ENCODE results near the gene SNX21. TPM values are rescaled to one million over a fixed set of nuclear protein-coding genes. Genes with fewer than 3 reads are reported as not detected.

Gene SNX21
- polyA plus RNA-seq, 2 of the 4 experiments (the other 2 are of a cell fraction): 4.0 to 7.0 TPM

- Histone ChIP-seq H3K4me3 (no peak overlapping the region), H3K4me2 (no peak overlapping the region), H3K9me3 (no peaks in the 10 kb centered on the region), H3K4me1 (peaks cover 13% of the 10 kb centered on the region; the same call in 1 of the 3 replicates), H3K27ac (no peak overlapping the region)
- ChIA-PET POLR2A (interaction anchor here (1.3 kb wide), 1 partner anchor 30 kb away, joined by 3 read pairs; the partner anchor contains the start of gene SNX21), CTCF (interaction anchor here (1.0 kb wide), 1 partner anchor 12 kb away, joined by 3 read pairs; no protein-coding TSS in a partner anchor)
- FAIRE-seq: no peak
- ATAC-seq: no peak
- TF ChIP-seq REST (IDR thresholded peaks at IDR 0.05) (no peak), RCOR1 (IDR thresholded peaks at IDR 0.05; ENCODE audit: low read depth, low read length) (no peak), ZNF302 (CRISPR knock-in tag; IDR thresholded peaks at IDR 0.05) (no peak), NPAS2 (CRISPR knock-in tag; IDR thresholded peaks at IDR 0.05; ENCODE audit: borderline replicate concordance) (no peak), HDAC2 (IDR thresholded peaks at IDR 0.05) (no peak), FOXS1 (CRISPR knock-in tag; IDR thresholded peaks at IDR 0.05) (no peak), MAZ (IDR thresholded peaks at IDR 0.05; ENCODE audit: borderline replicate concordance, low read depth, low read length) (no peak), FOSL2 (IDR thresholded peaks at IDR 0.05) (no peak), FOSL2 (CRISPR knock-in tag; IDR thresholded peaks at IDR 0.05) (no peak), MAX (IDR thresholded peaks at IDR 0.05) (no peak), SREBF2 (IDR thresholded peaks at IDR 0.05) (no peak), EP300 (IDR thresholded peaks at IDR 0.05) (no peak), RNF2 (IDR thresholded peaks at IDR 0.05; ENCODE audit: borderline replicate concordance, low read depth) (no peak), SMC3 (IDR thresholded peaks at IDR 0.05) (no peak), NFE2L2 (conservative IDR thresholded peaks at IDR 0.05; ENCODE audit: low read length) (no peak), CHD4 (IDR thresholded peaks at IDR 0.05; ENCODE audit: borderline replicate concordance) (no peak), HES2 (IDR thresholded peaks at IDR 0.05) (no peak), ATOH8 (CRISPR knock-in tag; IDR thresholded peaks at IDR 0.05; ENCODE audit: low read depth) (no peak), HOXB5 (CRISPR knock-in tag; IDR thresholded peaks at IDR 0.05) (no peak), MAFK (IDR thresholded peaks at IDR 0.05; ENCODE audit: partially characterized antibody) (no peak)
- whole genome bisulfite sequencing (ENCODE audit: missing lambda C conversion rate): 72% methylated on average over 7 of the region's 7 CpGs
- no peak for DNase-seq (ENCODE audit: low read depth in 1 of 2, low spot score in 1 of 2)
Measured at GRCh38 chr20:45863543-45864470, 30.2 kb downstream of the SNX21 start.

- Histone ChIP-seq H3K4me3 (no peak overlapping the region), H3K4me2 (no peak overlapping the region), H3K4me1 (0 out of 3 replicates have a peak, but pooled peaks cover 5% of the 10 kb centered on the region), H3K9me3 (no peaks in the 10 kb centered on the region), H3K27ac (no peak overlapping the region)
- ChIA-PET CTCF (interaction anchor here (2.7 kb wide), 1 partner anchor 10 kb away, joined by 9 read pairs; no protein-coding TSS in a partner anchor), POLR2A (no interaction called here)
- DNase-seq (ENCODE audit: low read depth in 1 of 2, low spot score in 1 of 2): no peak
- no peak for ATAC-seq
- FAIRE-seq: no peak
- 77% methylated on average over 5 of the region's 5 CpGs for WGBS (ENCODE audit: missing lambda C conversion rate)
- TF ChIP-seq CTCF (IDR thresholded peaks at IDR 0.05): no peak
- no peak for TF ChIP-seq FOSL2 (IDR thresholded peaks at IDR 0.05)
- TF ChIP-seq FOSL2 (CRISPR knock-in tag; IDR thresholded peaks at IDR 0.05): no peak
- no peak for TF ChIP-seq POLR2A (IDR thresholded peaks at IDR 0.05; ENCODE audit: low read length)
- TF ChIP-seq FOXS1 (CRISPR knock-in tag; IDR thresholded peaks at IDR 0.05): no peak
- no peak for TF ChIP-seq BCL3 (IDR thresholded peaks at IDR 0.05)
- no peak for TF ChIP-seq JUN (IDR thresholded peaks at IDR 0.05)
- no peak for TF ChIP-seq CHD2 (IDR thresholded peaks at IDR 0.05; ENCODE audit: low read length, partially characterized antibody)
- no peak for TF ChIP-seq PHF8 (IDR thresholded peaks at IDR 0.05; ENCODE audit: borderline replicate concordance, low read depth)
- TF ChIP-seq SMC3 (IDR thresholded peaks at IDR 0.05): no peak
- TF ChIP-seq CEBPB (IDR thresholded peaks at IDR 0.05): no peak
- no peak for TF ChIP-seq HOXA7 (CRISPR knock-in tag; IDR thresholded peaks at IDR 0.05)
- TF ChIP-seq CHD4 (IDR thresholded peaks at IDR 0.05; ENCODE audit: borderline replicate concordance): no peak
- no peak for TF ChIP-seq MYC (IDR thresholded peaks at IDR 0.05; ENCODE audit: borderline replicate concordance, low read length)
Measured at GRCh38 chr20:45866454-45866853, 32.9 kb downstream of the SNX21 start.

Measured in A549 (cell line).